ENCODE results near the gene EXOC3L2. TPM values are rescaled to one million over a fixed set of nuclear protein-coding genes. Genes with fewer than 3 reads are reported as not detected.
"Not testable (repeated sequence)": the region's sequence is repeated elsewhere in the genome, so short reads cannot be mapped to it uniquely, and the experiment has no call there.

EXOC3L2 gene
- total RNA-seq (2014; rRNA removed; shearing (Covaris generic)), result not detected in 2 replicates

DNA sequence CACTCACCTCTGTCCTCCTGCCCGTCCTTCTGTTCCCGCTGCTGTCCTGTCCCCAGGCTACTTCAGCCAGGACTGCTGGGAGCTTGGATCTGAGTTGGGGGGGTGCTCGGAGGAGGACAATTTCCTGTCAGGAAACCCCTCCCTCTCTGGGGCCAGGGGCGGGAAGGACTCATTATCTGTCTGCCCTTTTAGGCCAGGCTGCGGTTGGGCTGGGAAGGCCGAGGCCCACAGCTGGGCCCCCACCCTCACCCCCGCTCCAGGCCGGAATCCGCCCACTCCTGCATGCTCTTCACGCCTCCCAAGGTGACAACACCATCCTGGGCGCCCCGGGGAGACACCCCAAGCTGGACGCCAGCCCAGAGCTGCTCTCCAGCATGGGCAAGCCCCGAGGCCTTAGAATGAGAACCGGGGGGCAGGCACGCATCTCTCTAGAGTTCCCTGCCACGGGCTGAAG, at the start of gene EXOC3L2:
Gene EXOC3L2 (minus strand): TSS at position 74 of the 454 bp plus-strand sequence. CDS start 6,362 bp downstream, outside the sequence.
- peak; percentile 13 for DNase-seq (ENCODE audit: low read depth)

DNA sequence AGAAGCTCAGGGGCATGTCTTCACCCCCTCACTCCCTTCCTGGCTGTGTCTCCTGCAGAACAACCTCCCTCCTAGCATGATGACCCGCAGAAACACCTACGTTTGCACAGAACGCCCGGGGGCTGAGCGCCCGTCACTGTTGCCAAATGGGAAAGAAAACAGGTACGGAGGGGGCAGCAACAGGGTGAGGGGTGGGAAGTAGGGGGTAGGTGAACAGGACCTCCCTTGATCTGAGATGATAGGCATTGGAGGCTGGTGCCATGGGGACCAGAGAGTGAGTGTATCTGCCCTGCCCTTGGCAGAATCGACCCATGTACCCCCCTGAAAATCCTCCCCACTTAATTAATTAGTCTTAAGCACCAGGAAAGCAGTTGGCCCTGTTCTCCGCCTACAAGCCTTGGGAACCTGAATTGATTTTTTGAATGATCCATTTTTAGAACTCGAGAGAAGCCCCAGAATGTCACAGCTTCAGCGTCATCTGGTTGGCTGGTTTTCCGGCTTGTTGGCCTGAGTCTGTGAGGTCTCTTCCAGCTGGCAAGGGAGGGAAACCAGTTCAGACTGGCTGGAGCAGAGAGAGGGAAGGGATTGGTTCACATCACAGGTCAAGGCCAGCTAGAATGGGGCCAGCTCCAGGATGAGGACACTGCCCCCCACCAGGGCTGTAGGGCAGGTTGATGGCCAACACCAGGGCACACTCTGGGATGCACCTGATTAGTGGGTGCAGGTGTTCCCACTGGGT, 49.3 kb upstream of the EXOC3L2 start:
- no peak for DNase-seq (ENCODE audit: low read depth)

DNA sequence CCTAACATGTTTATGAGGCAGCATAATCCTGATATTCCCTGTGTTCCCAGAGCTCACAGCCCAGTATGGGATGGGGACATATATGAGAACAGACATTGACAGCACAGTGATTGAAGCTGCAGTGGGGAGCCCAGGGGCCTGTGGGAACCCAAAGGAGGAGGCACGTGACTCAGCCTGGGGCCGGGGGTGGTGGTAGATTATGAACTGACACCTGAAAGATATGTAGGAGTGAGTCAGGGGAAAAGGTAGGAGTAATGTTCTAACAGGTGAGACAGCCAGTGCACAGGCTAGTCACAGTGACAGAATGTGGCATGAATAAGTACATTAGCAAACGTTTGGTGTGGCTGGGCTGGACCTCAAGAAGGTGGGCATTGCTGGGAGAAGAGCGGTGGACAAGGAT, 48.5 kb upstream of the EXOC3L2 start:
- no peak for DNase-seq (ENCODE audit: low read depth)

DNA sequence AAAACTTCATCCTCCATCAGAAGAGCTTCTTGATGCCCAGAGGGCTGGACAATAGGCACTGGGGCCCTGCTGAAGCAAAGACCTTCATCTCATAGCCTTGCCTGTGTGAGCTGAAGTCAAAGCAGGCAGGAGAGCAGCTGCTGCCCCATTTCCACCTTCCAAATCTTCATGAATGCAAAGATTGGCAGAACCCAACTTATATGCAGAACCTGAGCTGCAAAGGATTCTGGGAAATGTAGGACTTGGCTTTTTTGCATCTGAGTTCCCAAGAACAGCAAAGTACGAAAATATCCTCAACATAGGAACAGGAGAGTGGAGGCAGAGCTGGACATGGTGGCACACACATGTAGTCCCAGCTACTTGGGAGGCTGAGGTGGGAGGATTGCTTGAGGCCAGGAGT, 46.6 kb upstream of the EXOC3L2 start:
- no peak for DNase-seq (ENCODE audit: low read depth)

DNA sequence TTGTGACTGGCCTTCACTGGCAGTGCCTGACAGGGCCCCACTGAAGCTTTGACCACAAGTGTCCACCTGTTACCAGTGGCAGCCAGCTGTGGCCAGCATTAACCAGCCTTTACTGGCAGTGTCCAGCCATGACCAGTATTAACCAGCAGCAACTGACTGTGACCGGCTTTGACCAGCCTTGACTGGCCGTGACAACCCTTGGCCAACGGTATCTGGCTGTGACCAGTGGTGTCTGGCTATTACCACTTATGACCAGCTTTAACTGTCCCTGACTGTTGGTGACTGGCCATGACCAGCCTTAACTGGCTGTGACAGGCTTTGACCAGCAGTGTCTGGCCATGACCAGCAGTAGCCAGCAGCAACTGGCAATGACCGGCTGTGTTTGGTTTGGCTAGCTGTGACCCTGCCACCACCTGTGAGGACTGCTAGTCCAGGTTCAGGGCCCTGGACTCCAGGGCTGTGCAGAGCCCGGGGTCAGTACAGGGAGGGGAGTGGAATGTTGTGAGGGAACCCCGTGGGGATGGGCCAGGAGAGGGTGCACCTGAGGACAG, 45.2 kb upstream of the EXOC3L2 start:
- no peak for DNase-seq (ENCODE audit: low read depth)

DNA sequence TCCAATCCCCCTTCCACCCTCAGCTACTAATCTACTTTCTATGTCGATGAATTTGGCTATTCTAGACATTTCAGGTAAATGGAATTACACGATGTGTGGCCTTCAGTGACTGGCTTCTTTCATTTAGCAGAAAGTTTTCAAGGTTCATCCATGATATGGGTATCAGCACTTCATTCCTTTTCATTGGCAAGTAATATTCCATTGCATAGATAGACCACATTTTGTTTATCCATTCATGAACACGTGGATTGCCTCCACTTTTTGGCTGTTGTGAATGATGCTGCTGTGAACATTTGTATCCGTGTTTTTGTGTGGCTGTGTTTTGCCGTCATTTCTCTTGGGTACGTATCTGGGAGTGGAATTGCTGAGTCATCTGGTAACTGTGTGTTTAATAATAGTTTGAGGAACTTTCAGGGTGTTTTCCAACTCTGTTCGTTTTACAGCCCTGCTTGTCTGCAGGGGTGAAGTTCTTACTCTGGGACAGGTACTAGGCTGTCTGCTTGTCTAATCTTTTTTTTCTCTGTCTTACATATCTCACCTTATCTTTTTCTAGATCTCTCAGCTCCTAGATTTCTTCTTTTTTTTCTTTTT, 38.3 kb upstream of the EXOC3L2 start:
- DNase-seq (ENCODE audit: low read depth), result no peak

DNA sequence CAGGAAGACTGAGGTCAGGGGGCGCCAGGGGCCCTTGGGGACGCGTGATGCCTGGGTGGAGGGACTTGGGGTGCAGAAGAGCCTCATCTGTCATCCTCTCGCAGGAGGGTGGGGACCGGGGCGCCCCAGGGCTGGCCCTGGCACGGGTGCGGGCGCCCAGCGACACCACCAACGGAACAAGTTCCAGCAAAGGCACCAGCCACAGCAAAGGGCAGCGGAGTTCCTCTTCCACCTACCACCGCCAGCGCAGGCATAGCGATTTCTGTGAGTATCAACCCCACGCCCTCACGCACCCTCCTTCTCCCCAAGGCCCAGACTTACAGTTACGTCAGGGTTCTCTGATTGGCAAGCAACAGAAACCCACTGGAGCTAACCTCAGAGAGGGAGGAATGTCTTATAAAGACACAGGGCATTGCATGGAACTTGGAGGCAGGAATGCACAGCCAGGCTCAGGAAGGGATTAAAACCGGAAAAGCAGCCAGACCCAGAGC, 35.3 kb upstream of the EXOC3L2 start:
- DNase-seq (ENCODE audit: low read depth), result no peak

DNA sequence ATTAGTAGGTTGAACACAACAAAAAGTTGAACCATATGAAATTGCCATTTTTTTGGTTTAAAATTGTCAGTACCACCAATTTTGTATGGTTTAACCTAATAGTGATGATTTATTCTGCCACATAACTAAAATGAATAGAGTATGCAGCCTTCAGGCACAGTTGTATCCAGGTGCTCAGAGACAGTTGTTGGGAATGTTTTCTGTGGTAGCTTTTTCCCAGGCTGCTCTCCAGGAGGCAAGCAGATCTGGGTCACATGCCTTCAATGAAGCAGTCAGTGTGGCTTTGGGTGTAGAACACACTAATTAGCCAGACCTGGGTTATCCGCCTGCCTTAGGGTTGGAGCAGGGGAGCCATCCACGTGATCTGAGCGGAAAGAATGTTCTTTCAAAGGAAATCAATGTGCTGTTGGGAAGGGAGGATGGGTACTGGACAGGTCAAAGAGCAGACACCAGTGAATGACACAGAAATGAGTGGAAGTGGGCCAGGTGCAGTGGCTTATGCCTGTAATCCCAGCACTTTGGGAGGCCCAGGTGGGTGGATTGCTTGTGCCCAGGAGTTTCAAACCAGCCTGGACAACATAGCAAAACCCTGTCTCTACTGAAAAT, 34.5 kb upstream of the EXOC3L2 start:
- DNase-seq (ENCODE audit: low read depth), result no peak

DNA sequence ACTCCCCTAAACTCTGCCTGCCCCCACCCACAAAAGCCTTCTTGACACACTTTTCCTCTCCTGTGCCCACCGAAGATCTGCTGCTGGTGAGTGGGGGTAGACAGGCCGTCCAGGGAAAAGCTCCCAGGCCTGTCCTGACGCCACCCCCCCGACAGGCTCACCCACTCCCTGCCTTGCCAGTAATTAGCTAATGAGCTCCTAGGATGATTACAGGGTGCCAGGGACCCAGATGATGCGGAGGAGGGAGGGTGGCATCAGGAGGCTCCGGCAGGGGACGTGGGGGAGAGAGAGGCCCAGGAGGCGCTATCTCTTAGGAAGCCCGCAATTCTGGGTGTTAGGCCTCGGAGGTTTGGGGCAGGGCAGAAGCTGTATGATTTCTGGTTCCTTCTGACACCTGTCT, 32.9 kb upstream of the EXOC3L2 start:
- no peak for DNase-seq (ENCODE audit: low read depth)

DNA sequence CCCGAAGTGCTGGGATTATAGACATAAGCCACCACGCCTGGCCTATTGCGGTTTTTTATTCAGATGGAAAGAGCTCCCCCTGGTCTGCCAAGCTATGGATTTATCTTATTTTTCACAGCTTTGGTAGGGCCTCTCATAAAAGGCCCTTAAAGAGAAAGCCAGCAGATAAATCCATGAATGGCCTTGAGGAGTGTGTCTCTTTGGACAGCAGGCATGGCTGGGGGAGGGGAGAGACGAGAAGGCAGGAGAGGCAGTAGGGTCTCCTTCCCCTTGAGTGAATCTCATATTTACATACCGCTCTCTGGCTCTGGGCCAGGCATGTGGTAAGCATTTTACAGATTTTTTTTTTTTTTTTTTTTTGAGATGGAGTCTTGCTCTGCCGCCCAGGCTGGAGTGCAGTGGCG, 31.1 kb upstream of the EXOC3L2 start:
- no peak for DNase-seq (ENCODE audit: low read depth)

DNA sequence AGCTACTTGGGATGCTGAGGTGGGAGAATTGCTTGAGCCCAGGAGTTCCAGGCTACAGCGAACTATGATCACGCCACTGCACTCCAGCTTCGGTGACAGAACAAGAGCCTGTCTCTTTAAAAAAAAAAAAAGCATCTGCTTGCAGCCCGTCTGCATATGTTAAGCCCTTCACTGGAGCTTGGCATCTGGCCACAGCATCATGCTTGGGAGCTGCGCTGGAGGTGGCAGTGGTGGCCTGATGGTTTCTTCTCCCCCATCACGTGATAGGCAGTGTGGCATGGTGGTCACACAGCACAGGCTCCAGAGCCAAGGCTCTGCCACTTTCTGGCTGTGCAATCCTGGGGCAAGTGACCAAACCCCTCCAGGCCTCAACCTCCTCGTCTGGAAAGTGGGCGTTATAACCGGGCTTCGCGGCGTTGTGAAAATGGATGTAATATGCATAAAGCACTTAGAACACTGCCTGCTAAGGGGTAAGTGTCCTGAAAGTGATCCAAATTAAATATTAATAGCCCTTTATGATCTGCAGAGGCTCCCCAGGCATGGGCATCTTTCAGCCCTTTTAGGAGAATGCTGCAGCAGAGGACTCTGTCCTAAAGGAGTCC, 30.3 kb upstream of the EXOC3L2 start:
- DNase-seq (ENCODE audit: low read depth), result no peak

DNA sequence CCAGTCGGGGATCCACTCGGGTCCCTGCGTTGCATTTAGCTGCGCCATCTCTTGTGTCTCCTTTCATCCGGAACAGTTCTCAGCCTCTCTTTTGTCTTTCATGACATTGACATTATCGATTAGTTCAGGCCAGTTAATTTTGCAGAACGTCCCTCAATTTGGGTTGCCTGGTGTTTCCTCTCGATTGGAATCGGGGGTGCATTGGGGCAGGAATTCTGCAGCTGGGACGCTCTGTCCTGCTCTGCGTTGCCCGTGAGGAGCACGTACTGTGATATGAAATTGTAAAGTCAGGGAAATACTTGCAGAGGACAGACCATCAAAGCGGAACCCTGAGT, 28.3 kb upstream of the EXOC3L2 start:
- no peak for DNase-seq (ENCODE audit: low read depth)

DNA sequence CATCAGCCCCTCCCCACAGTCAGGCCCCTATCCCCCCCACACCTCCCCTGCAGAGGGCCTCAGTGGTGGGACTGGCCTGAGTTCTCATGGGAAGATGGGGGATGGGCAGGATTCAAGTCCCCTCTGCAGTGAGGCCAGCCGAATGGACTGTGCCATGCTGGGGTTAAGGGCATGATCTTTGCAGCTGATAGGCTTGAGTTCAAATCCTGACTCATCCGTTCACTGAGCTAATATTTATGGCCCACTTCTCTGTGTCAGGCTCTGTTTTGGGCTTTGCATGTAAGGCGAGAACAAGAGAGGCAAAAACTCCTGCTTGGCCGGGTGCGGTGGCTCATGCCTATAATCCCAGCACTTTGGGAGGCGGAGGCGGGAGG, 26.5 kb upstream of the EXOC3L2 start:
- DNase-seq (ENCODE audit: low read depth), result no peak

DNA sequence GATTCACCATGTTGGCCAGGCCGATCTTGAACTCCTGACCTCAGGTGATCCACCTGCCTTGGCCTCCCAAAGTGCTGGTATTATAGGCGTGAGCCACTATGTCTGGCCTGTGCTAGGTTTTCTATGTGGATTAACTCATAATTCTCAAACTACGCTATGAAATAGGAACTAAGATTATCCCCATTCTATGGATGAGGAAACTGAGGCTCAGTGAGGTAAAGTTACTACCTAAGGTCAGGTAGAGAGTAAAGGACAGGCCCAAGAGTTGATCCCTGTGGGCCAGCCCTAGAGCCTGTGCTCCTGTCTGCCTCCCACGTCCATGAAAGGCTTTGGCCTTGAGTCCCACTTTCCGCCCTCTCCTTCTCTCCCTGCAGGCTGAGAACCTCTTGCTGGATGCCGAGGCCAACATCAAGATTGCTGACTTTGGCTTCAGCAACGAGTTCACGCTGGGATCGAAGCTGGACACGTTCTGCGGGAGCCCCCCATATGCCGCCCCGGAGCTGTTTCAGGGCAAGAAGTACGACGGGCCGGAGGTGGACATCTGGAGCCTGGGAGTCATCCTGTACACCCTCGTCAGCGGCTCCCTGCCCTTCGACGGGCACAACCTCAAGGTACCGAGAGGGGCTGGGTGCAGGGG, 26.0 kb upstream of the EXOC3L2 start:
- DNase-seq (ENCODE audit: low read depth), result no peak

DNA sequence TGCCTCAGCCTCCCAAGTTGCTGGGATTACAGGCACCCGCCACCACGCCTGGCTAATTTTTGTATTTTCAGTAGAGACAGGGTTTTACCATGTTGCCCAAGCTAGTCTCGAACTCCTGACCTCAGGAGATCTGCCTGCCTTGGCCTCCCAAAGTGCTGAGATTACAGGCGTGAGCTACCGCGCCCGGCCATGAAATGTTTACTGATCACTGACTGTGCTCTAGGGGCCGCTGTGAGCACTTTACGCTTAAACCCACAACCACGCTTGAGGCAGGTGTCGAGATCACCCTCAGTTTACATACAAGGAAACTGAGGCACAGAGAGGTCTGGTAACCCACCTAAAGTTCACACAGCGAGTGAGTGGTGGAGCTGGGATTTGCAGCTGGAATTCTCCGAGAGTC, 24.7 kb upstream of the EXOC3L2 start:
- not testable (repeated sequence) for DNase-seq (ENCODE audit: low read depth)

DNA sequence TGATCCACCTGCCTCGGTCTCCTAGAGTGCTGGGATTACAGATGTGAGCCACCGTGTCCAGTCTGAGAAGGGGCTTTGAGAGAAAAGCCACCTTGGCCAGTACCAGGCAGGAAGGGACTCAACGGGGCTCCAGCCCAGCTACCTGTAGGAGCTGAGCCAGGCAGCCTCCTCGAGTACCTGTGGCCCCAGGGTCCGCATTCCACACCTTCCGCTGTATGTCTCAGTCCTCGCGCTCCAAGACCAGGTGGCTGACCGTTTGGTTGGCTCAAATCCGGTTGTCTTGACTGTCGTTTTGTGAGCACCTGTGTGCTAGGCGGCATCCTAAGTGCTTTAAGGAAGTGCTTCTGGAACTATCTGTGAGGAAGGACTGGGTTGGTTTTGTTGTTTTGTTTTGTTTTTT, 22.1 kb upstream of the EXOC3L2 start:
- no peak for DNase-seq (ENCODE audit: low read depth)

DNA sequence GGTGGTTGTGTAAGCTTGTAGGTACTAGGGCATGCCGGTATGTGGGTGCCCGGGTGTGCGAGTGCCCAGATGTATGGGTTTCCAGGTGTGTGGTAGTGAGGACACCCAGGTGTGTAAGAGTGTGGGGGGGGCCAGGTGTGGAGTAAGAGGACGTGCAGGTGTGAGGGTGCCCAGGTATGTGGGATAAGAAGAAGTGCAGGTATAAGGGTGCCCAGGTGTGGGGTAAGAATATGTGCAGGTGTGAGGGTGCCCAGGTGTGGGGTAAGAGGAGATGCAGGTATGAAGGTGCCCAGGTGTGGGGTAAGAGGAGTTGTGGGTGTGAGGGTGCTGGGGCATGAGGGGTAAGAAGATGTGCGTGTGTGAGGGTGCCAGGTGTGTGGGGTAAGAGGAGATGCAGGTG, 20.2 kb upstream of the EXOC3L2 start:
- DNase-seq (ENCODE audit: low read depth), result no peak

DNA sequence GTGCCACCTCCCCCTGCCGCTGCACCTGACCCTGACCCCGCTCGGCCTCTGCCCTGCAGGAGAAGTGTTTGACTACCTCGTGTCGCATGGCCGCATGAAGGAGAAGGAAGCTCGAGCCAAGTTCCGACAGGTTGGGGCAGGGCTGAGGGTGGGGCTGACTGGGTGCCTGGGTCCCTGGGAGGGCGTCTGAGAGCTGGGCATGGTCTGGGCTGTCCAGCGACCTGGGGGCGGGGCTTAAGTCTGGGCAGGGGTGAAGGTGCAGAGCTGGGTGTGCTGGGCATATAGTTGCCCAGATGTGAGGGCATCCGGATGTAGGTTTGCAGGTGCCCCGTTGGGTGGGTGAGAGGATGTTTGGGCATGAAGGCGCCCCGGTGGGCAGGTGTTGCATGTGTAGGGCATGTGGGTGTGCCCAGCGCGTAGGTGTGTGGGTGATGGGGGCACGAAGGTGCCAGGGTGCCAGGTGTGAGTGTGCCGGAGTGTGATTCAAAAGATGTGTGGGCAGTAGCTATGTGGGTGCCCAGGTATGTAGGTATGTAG, 19.6 kb upstream of the EXOC3L2 start:
- DNase-seq (ENCODE audit: low read depth), result no peak

DNA sequence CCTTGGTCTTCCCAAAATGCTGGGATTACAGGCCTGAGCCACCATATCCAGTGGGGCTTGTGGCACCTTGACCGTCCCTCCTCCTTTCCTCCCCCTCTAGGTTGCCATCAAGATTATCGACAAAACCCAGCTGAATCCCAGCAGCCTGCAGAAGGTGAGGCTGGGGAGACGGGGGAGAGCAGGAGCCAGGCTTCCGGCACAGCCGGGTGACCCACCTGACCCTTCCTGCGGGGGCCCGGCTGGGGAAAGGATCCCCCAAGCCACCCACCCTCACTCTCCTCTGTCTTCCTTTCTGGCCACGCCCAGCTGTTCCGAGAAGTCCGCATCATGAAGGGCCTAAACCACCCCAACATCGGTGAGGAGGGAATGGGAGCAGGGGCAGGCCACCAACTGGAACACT, 17.8 kb upstream of the EXOC3L2 start:
- DNase-seq (ENCODE audit: low read depth), result no peak

DNA sequence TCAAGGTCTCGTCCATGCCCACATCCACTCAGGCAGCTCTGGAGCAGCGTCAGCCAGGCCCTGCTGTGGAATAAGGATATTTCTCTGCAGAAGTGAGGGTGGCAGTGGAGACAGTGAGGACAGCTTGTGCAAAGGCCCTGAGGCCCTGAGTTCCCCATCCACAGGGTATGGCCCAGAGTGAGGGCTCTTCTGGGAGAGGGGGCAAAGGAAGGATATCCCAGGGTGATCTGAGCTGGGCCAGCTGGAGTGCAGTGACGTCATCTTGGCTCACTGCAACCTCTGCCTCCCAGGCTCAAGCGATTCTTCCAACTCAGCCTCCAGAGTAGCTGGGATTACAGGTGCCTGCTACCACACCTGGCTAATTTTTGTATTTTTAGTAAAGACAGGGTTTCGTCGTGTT, 17.4 kb upstream of the EXOC3L2 start:
- DNase-seq (ENCODE audit: low read depth), result no peak

DNA sequence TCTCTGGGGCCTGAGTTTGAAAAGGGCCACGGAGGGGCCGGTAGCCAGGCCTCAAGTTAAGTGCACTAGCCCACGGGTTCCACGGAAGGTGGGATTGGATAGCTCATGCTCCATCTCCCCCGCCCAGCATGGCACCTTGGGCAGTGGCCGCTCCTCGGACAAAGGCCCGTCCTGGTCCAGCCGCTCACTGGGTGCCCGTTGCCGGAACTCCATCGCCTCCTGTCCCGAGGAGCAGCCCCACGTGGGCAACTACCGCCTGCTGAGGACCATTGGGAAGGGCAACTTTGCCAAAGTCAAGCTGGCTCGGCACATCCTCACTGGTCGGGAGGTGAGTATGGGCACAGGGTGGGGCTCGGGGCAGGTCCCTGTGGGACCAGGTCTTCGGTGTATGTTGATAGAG, 13.7 kb upstream of the EXOC3L2 start:
- DNase-seq (ENCODE audit: low read depth), result no peak

DNA sequence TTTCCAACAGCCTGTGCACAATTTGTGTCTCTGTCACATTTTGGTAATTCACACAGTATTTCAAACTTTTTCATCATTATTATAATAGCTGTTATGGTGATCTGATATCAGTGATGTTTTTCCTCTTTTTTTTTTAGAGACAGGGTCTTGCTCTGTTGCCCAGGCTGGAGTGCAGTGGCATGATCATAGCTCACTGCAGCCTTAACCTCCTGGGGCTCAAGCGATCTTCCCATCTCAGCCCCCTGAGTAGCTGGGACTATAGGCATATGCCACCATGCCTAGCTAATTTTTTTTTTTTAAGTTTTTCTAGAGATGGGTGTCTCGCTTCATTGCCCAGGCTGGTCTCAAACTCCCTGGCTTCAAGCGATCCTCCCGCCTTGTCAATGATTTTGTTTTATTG, 11.6 kb upstream of the EXOC3L2 start:
- no peak for DNase-seq (ENCODE audit: low read depth)
